HG02970 (cell line): ENCODE data around the gene ZNF99.
"Not testable (repeated sequence)": the region's sequence is repeated elsewhere in the genome, so short reads cannot be mapped to it uniquely, and the experiment has no call there.

ENCODE experiments used
- ATAC-seq: cut with Tn5 transposase; IDR thresholded peaks from one replicate; pipeline ENCODE4 v1.9.1; 2021; ENCODE audit warnings: mild to moderate bottlenecking, moderate library complexity, moderate number of reproducible peaks; ENCODE audit not compliant: unreplicated experiment, low FRiP score

ZNF99 gene

GRCh38 chr19:22783651-22784410 is at the start of gene ZNF99:
TSS of gene ZNF99 (minus strand) at chr19:22784151. CDS start at chr19:22784016, 135 bp downstream.
- no peak for ATAC-seq

- no peak for ATAC-seq
These were observed 48.2 kb upstream of the ZNF99 start, which contains the start of gene ZNF723 for GRCh38 chr19:22832031-22832762. TSS of gene ZNF723 (plus strand) at chr19:22832291. CDS start at chr19:22832380, 89 bp downstream.

GRCh38 chr19:22831211-22831610 is 47.3 kb upstream of the ZNF99 start:
- ATAC-seq, result no peak

- no peak for ATAC-seq
These were observed 30.2 kb upstream of the ZNF99 start for GRCh38 chr19:22814124-22814523.

GRCh38 chr19:22807061-22807835 is 23.3 kb upstream of the ZNF99 start:
- ATAC-seq, result no peak

- ATAC-seq, result no peak
These were observed 22.5 kb upstream of the ZNF99 start for GRCh38 chr19:22806418-22806817.

GRCh38 chr19:22797040-22797439 is 13.1 kb upstream of the ZNF99 start:
- ATAC-seq, result no peak

GRCh38 chr19:22792863-22793262 is 8.9 kb upstream of the ZNF99 start:
- not testable (repeated sequence) for ATAC-seq

GRCh38 chr19:22735911-22736645 is 47.9 kb downstream of the ZNF99 start:
- no peak for ATAC-seq

GRCh38 chr19:22733691-22734090 is 50.3 kb downstream of the ZNF99 start:
- no peak for ATAC-seq

GRCh38 chr19:22728214-22728613 is 55.7 kb downstream of the ZNF99 start:
- not testable (repeated sequence) for ATAC-seq

- ATAC-seq, result not testable (repeated sequence)
These were observed 62.4 kb downstream of the ZNF99 start for GRCh38 chr19:22721533-22721932.

GRCh38 chr19:22708983-22709382 is 75.0 kb downstream of the ZNF99 start:
- ATAC-seq, result no peak

- not testable (repeated sequence) for ATAC-seq
These were observed 80.9 kb downstream of the ZNF99 start for GRCh38 chr19:22703096-22703495.

GRCh38 chr19:22702661-22703060 is 81.3 kb downstream of the ZNF99 start:
- not testable (repeated sequence) for ATAC-seq
